Adrenal gland (tissue), 12 donors: Measurements from ENCODE around the gene SLC9A5. TPM values are rescaled to one million over a fixed set of nuclear protein-coding genes. Genes with fewer than 3 reads are reported as not detected.

Experiments
- DNase-seq, 7 donors: peaks; one replicate each; pipeline ENCODE4 v3.0.0-alpha.2; 2019 to 2020
- H3K27ac ChIP-seq, 5 donors: fragments of 200-600 bp; sonication (generic) in 4 of 5; 1 replicate in 3 of 5; 2 replicates in 2 of 5; pipeline versions ENCODE4 v1.5.1 to v1.8.0; 2016 to 2020; ENCODE audit warnings: mild to moderate bottlenecking in 1 of 5
- H3K27me3 ChIP-seq: fragments of 200-600 bp; 2 replicates; pipeline ENCODE4 v1.8.0; 2021
- H3K36me3 ChIP-seq, 2 donors: fragments of 200-600 bp; replicated peaks in 1 of 2; 1 replicate in 1 of 2; 2 replicates in 1 of 2; pipeline versions ENCODE4 v1.5.1 to v1.8.0; 2018 to 2022
- H3K4me1 ChIP-seq, 2 donors: fragments of 200-600 bp; replicated peaks in 1 of 2; 1 replicate in 1 of 2; 2 replicates in 1 of 2; pipeline versions ENCODE4 v1.5.1 to v1.8.0; 2018 to 2021
- H3K4me3 ChIP-seq, 4 donors: fragments of 200-600 bp; sonication (generic) in 3 of 4; one replicate each; pipeline ENCODE4 v1.5.1; 2016 to 2018
- H3K9me3 ChIP-seq, 3 donors: fragments of 200-600 bp; sonication (generic) in 1 of 3; replicated peaks in 1 of 3; 1 replicate in 2 of 3; 2 replicates in 1 of 3; pipeline versions ENCODE4 v1.5.1 to v1.8.0; 2016 to 2021
- CTCF ChIP-seq, 6 experiments: fragments of 450-650 bp in 4 of 6; fragments of 200-600 bp in 2 of 6; sonication (generic) in 1 of 6; IDR thresholded peaks; 1 replicate in 5 of 6; 2 replicates in 1 of 6; pipeline versions ENCODE4 v1.5.1 to v1.8.0; 2016 to 2021; ENCODE audit warnings: antibody characterized with exemption in 6 of 6, mild to moderate bottlenecking in 2 of 6, moderate library complexity in 1 of 6
- POLR2A ChIP-seq, 2 donors: fragments of 450-650 bp; IDR thresholded peaks; one replicate each; pipeline ENCODE4 v1.6.1; 2017; ENCODE audit warnings: antibody characterized with exemption in 2 of 2, mild to moderate bottlenecking in 2 of 2, moderate library complexity in 1 of 2
- WGBS, 4 donors: extraction: QIAGEN DNeasy Blood & Tissue Kit in 2 of 4; methylation state at CpG; one replicate each; pipeline versions ENCODE4 v1.1.5 to v1.1.7; 2013 to 2017; 5-methylcytosine and 5-hydroxymethylcytosine counted together
- intact Hi-C, 2 donors: fragments of 100-400 bp; cut with DNase I; formaldehyde crosslinking; loops; one replicate each; pipeline versions ENCODE4 v1.14.1 to v1.15.0; 2022 to 2023
- polyA plus RNA-seq, 3 donors: library from polyadenylated mRNA; stranded (reverse); fragments of 200-250 nt in 2 of 3; fragments of 350-450 nt in 1 of 3; fragmentation: Illumina TruSeq in 1 of 3; extraction: RNeasy Lipid Tissue Mini Kit (QIAGEN cat#74804) in 1 of 3; gene quantifications; one replicate each; pipeline ENCODE4 v1.2.3, GENCODE V29; 2013 to 2014
- total RNA-seq, 9 donors: library from RNA; depleted of rRNA in 4 of 9; stranded (reverse); fragments of >200 nt in 4 of 9; fragments of 120-200 nt in 1 of 9; fragmentation: NEBNext Ultra II Directional in 1 of 9; extraction: Animal tissue kit (Norgen Biotek cat#: 25700) in 1 of 9; gene quantifications; one replicate each; pipeline versions ENCODE4 v1.1.0 to v1.2.4, GENCODE V29; 2013 to 2023
- donor health status: healthy with polysubstance abuse.
- donor health status: Bipolar disorder and iron deficiency.
- donor health status: DM: yes; HTN: yes; CAD: no.
- donor health status: DM: no; HTN: no; CAD: no.
- donor health status: DM: no; HTN: no; CAD: no.
- donor health status: DM: yes; HTN: yes; CAD: no.

SLC9A5 gene
- total and polyA plus RNA-seq, 12 donors: 0.09 to 2.8 (median 0.83) TPM; not detected in 1

- no peak for DNase-seq
- Histone ChIP-seq H3K27me3 (no peaks in the 10 kb centered on the region), H3K9me3 (no peaks in the 10 kb centered on the region), H3K36me3 (no peaks in the 10 kb centered on the region), H3K4me3 (no peak overlapping the region), H3K27ac (no peak overlapping the region), H3K4me1 (no peaks in the 10 kb centered on the region)
- intact Hi-C loops: no loop called here
- TF ChIP-seq CTCF (IDR thresholded peaks at IDR 0.05) (no peak), POLR2A (IDR thresholded peaks at IDR 0.05) (no peak)
- 45 to 75% (median 74%) methylated on average over 2 to 3 of the region's 3 CpGs for WGBS, 4 donors
These were observed 47.6 kb downstream of the SLC9A5 start for GRCh38 chr16:67296420-67296819.

GRCh38 chr16:67298277-67298676, 49.5 kb downstream of the SLC9A5 start:
- TF ChIP-seq POLR2A (IDR thresholded peaks at IDR 0.05): no peak
- TF ChIP-seq CTCF (IDR thresholded peaks at IDR 0.05): no peak
- no peak overlapping the region for H3K4me3 ChIP-seq
- intact Hi-C loops: no loop called here
- H3K27ac ChIP-seq: no peak overlapping the region
- no peaks in the 10 kb centered on the region for H3K9me3 ChIP-seq
- WGBS, 4 donors: 93 to 95% (median 94%) methylated on average over 9 of the region's 9 CpGs
- no peaks in the 10 kb centered on the region for H3K36me3 ChIP-seq
- no peaks in the 10 kb centered on the region for H3K27me3 ChIP-seq
- DNase-seq: no peak
- H3K4me1 ChIP-seq: no peaks in the 10 kb centered on the region

- Histone ChIP-seq H3K9me3 (no peaks in the 10 kb centered on the region), H3K27me3 (no peaks in the 10 kb centered on the region), H3K4me1 (no peaks in the 10 kb centered on the region), H3K4me3 (no peak overlapping the region), H3K27ac (no peak overlapping the region), H3K36me3 (no peaks in the 10 kb centered on the region)
- intact Hi-C loops: no loop called here
- TF ChIP-seq POLR2A (IDR thresholded peaks at IDR 0.05): no peak
- no peak for TF ChIP-seq CTCF (IDR thresholded peaks at IDR 0.05)
- WGBS, 4 donors: 85 to 100% (median 94%) methylated on average over 2 to 15 of the region's 15 CpGs
- DNase-seq: no peak
These were observed 50.5 kb downstream of the SLC9A5 start for GRCh38 chr16:67299269-67299668.

GRCh38 chr16:67301080-67301782, 52.5 kb downstream of the SLC9A5 start:
- DNase-seq: peak in 1 of 7 donors; percentile 42
- Histone ChIP-seq H3K27me3 (no peaks in the 10 kb centered on the region), H3K4me1 (no peaks in the 10 kb centered on the region), H3K36me3 (no peaks in the 10 kb centered on the region), H3K9me3 (no peaks in the 10 kb centered on the region), H3K4me3 (no peak overlapping the region), H3K27ac (peak overlapping the region in 1 of 5 donors; percentile 69)
- 71 to 87% (median 84%) methylated on average over 9 to 11 of the region's 11 CpGs for WGBS, 4 donors
- intact Hi-C loops: no loop called here
- TF ChIP-seq POLR2A (IDR thresholded peaks at IDR 0.05): no peak
- no peak for TF ChIP-seq CTCF (IDR thresholded peaks at IDR 0.05)
